Endothelial cell of umbilical vein (primary cell): ENCODE data around the gene CLRN3. TPM values are rescaled to one million over a fixed set of nuclear protein-coding genes. Genes with fewer than 3 reads are reported as not detected.

ENCODE experiments used
- BruUV-seq: library from RNA; stranded (reverse); fragments of 400-500 nt; replicated peaks from 2 replicates; lab custom pipeline; 2021; lab: Mats Ljungman, UMichigan
- CTCF ChIA-PET: fragments of 300-600, 350-600 bp; sonication (Branson Sonifier 250); formaldehyde crosslinking; loops from one replicate; lab custom pipeline; 2021; ENCODE audit warnings: antibody characterized with exemption, inconsistent platforms; lab: Charles Lee
- POLR2A ChIA-PET: fragments of 300-600, 350-600 bp; sonication (Branson Sonifier 250); formaldehyde crosslinking; loops from one replicate; lab custom pipeline; 2021; ENCODE audit warnings: antibody characterized with exemption, inconsistent platforms; lab: Charles Lee
- DNase-seq: peaks from one replicate; pipeline ENCODE4 v3.0.0-alpha.2; 2011; ENCODE audit warnings: low read depth, low spot score
- FAIRE-seq: peaks from 2 replicates; lab custom pipeline; 2011; peaks lifted over from hg19 to GRCh38; lab: Jason Lieb, UNC
- H2AFZ ChIP-seq: 2 replicates; pipeline ENCODE4 v1.6.0; 2012; ENCODE audit warnings: low read depth, low read length, control low read depth, inconsistent platforms
- H3K27ac ChIP-seq: 2 replicates; pipeline ENCODE4 v1.5.1; 2011; ENCODE audit warnings: low read depth, mild to moderate bottlenecking, control low read depth, low read length, moderate library complexity; ENCODE audit not compliant: insufficient read depth
- H3K27me3 ChIP-seq, 2 experiments: 2 replicates each; pipeline versions ENCODE4 v1.6.0 to v1.6.1; 2011; ENCODE audit warnings: low read length in 2 of 2, mixed read lengths in 1 of 2; ENCODE audit not compliant: control insufficient read depth in 2 of 2, insufficient read depth in 2 of 2
- H3K36me3 ChIP-seq, 2 experiments: 2 replicates in 1 of 2; 3 replicates in 1 of 2; pipeline ENCODE4 v1.5.1; 2011; ENCODE audit warnings: low read length in 2 of 2, mild to moderate bottlenecking in 1 of 2, moderate library complexity in 1 of 2; ENCODE audit not compliant: control insufficient read depth in 2 of 2, insufficient read depth in 2 of 2; ENCODE audit errors: extremely low read depth in 1 of 2
- H3K4me1 ChIP-seq: 3 replicates; pipeline ENCODE4 v1.5.1; 2011; ENCODE audit warnings: mild to moderate bottlenecking, low read length; ENCODE audit not compliant: control insufficient read depth, insufficient read depth; ENCODE audit errors: extremely low read depth
- H3K4me2 ChIP-seq: 2 replicates; pipeline ENCODE4 v1.6.1; 2011; ENCODE audit warnings: low read length, control low read depth, mixed read lengths; ENCODE audit not compliant: insufficient read depth
- H3K4me3 ChIP-seq, 3 experiments: fragments of 200-600 bp in 1 of 3; sonication (generic), shearing (Covaris generic) in 1 of 3; replicated peaks in 1 of 3; 2 replicates each; pipeline ENCODE4 v1.5.1; 2011 to 2016; ENCODE audit warnings: control low read depth in 3 of 3, low read length in 3 of 3, mild to moderate bottlenecking in 2 of 3, inconsistent platforms in 1 of 3, low read depth in 1 of 3, moderate library complexity in 1 of 3; ENCODE audit not compliant: insufficient read depth in 1 of 3
- H3K79me2 ChIP-seq: 2 replicates; pipeline ENCODE4 v1.6.0; 2012; ENCODE audit warnings: low read length, inconsistent platforms; ENCODE audit not compliant: control insufficient read depth, insufficient read depth
- H3K9ac ChIP-seq: replicated peaks from 2 replicates; pipeline ENCODE3; 2011; ENCODE audit warnings: low read length, control low read depth; ENCODE audit not compliant: insufficient read depth; ENCODE audit errors: extremely low read depth
- H3K9me1 ChIP-seq: replicated peaks from 3 replicates; pipeline ENCODE4 v1.6.0; 2011; ENCODE audit warnings: mild to moderate bottlenecking, low read length; ENCODE audit not compliant: control insufficient read depth, insufficient read depth; ENCODE audit errors: extremely low read depth
- H3K9me3 ChIP-seq: replicated peaks from 2 replicates; pipeline ENCODE4 v1.5.1; 2012; ENCODE audit warnings: low read length, inconsistent platforms; ENCODE audit not compliant: control insufficient read depth, insufficient read depth
- H4K20me1 ChIP-seq: replicated peaks from 2 replicates; pipeline ENCODE3; 2011; ENCODE audit warnings: mild to moderate bottlenecking, low read length; ENCODE audit not compliant: control insufficient read depth, insufficient read depth; ENCODE audit errors: extremely low read depth
- EZH2 ChIP-seq: IDR thresholded peaks from 2 replicates; pipeline ENCODE4 v1.6.1; 2012; ENCODE audit warnings: borderline replicate concordance, low read depth, mild to moderate bottlenecking, moderate library complexity, low read length, inconsistent platforms; ENCODE audit not compliant: severe bottlenecking
- FOS ChIP-seq: IDR thresholded peaks from 2 replicates; pipeline ENCODE4 v1.6.1; 2011; ENCODE audit warnings: mild to moderate bottlenecking, low read length, moderate library complexity, borderline replicate concordance; ENCODE audit not compliant: insufficient read depth
- GATA2 ChIP-seq: IDR thresholded peaks from 2 replicates; pipeline ENCODE4 v1.7.0; 2011; ENCODE audit warnings: low read depth, mild to moderate bottlenecking, moderate library complexity, mixed read lengths, low read length; ENCODE audit not compliant: insufficient read length, insufficient read depth
- JUN ChIP-seq: IDR thresholded peaks from 2 replicates; pipeline ENCODE4 v1.6.1; 2011; ENCODE audit warnings: borderline replicate concordance, low read depth; ENCODE audit not compliant: insufficient read length, insufficient read depth
- POLR2A ChIP-seq: IDR thresholded peaks from 2 replicates; pipeline ENCODE4 v1.6.1; 2012; ENCODE audit warnings: low read depth, mild to moderate bottlenecking, control low read depth, low read length
- POLR2AphosphoS5 ChIP-seq: IDR thresholded peaks from 2 replicates; pipeline ENCODE4 v1.6.1; 2012; ENCODE audit warnings: low read depth, mild to moderate bottlenecking, control low read depth, low read length, moderate library complexity; ENCODE audit not compliant: insufficient read depth
- dilution Hi-C: fragments of 300-500 bp; cut with MboI; formaldehyde crosslinking; loops from one replicate; pipeline ENCODE4 v1.15.0; 2019; ENCODE audit warnings: low sequenced_read_pairs; ENCODE audit not compliant: extremely low pct_ligation_motif_present
- intact Hi-C: fragments of 100-400 bp; cut with micrococcal nuclease; formaldehyde crosslinking; loops from one replicate; pipeline ENCODE4 v1.10.0; 2022
- polyA plus RNA-seq, 4 experiments: library from polyadenylated mRNA; depleted of rRNA in 3 of 4; stranded (reverse) in 3 of 4; unstranded in 1 of 4; fragments of >200 nt; gene quantifications; 2 replicates each; pipeline versions ENCODE4 v1.2.1 to v1.2.3, GENCODE V29; 2011 to 2012; ENCODE audit warnings: missing spikeins in 1 of 4
- total RNA-seq: library from RNA; stranded (reverse); gene quantifications from 2 replicates; pipeline ENCODE4 v1.2.3, GENCODE V29; 2021
- TF ChIP-seq, protein P1 (sequence below): IDR thresholded peaks from 2 replicates; pipeline ENCODE4 v1.6.1; 2011; ENCODE audit not compliant: insufficient read depth, insufficient read length

The CLRN3 gene
- total and polyA plus RNA-seq, 2 donors (not counting 3 experiments of a cell fraction or from before 2014, with no cell fraction given), result 0.07 TPM; not detected in 1

- DNase-seq, result no peak
- H3K27ac ChIP-seq, result no peak overlapping the region
- peak; percentile 80 for FAIRE-seq
- intact Hi-C loops, result no loop called here
- BruUV-seq, result no TSS peak
- ChIA-PET POLR2A (no interaction called here), CTCF (interaction anchor here (0.6 to 1.6 kb wide), 5 partner anchors 16 to 180 kb away, joined by 3 to 7 read pairs (median 5); no protein-coding TSS in a partner anchor)
- no peaks in the 10 kb centered on the region for H3K36me3 ChIP-seq
- no peaks in the 10 kb centered on the region for H3K9me3 ChIP-seq
- peaks cover 15% of the 10 kb centered on the region for H3K4me1 ChIP-seq
- dilution Hi-C loops, result no loop called here
- H3K79me2 ChIP-seq, result no peaks in the 10 kb centered on the region
- no peaks in the 10 kb centered on the region for H3K9me1 ChIP-seq
- H3K27me3 ChIP-seq, result peaks cover 0 to 7% of the 10 kb centered on the region in 2 experiments
- TF ChIP-seq, protein P1, sequence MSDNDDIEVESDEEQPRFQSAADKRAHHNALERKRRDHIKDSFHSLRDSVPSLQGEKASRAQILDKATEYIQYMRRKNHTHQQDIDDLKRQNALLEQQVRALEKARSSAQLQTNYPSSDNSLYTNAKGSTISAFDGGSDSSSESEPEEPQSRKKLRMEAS, result no peak
- no peak for TF ChIP-seq POLR2AphosphoS5
- no peak for TF ChIP-seq POLR2A
- TF ChIP-seq EZH2, result no peak
- TF ChIP-seq GATA2, result no peak
- TF ChIP-seq FOS, result peak; percentile 50
- peak; percentile 44 for TF ChIP-seq JUN
- no peak overlapping the region for H3K9ac ChIP-seq
- H3K4me2 ChIP-seq, result no peak overlapping the region
- H3K4me3 ChIP-seq, result no peak overlapping the region
- no peak overlapping the region for H2AFZ ChIP-seq
- H4K20me1 ChIP-seq, result no peaks in the 10 kb centered on the region
Observed at GRCh38 chr10:127889605-127890195, 3.0 kb downstream of the CLRN3 start.
